Stomach smooth muscle (tissue), 2 donors: ENCODE measurements around the gene MUTYH.

Experiments
- H3K27ac ChIP-seq: one replicate; pipeline ENCODE4 v1.7.0; 2013; ENCODE audit warnings: mild to moderate bottlenecking, low read length, inconsistent platforms
- H3K27me3 ChIP-seq, 2 donors: one replicate each; pipeline ENCODE4 v1.7.0; 2013; ENCODE audit warnings: low read length in 2 of 2; ENCODE audit not compliant: insufficient read depth in 2 of 2, control insufficient read depth in 1 of 2
- H3K36me3 ChIP-seq, 2 donors: one replicate each; pipeline ENCODE4 v1.7.0; 2013; ENCODE audit warnings: low read length in 2 of 2; ENCODE audit not compliant: control insufficient read depth in 2 of 2, insufficient read depth in 2 of 2
- H3K4me1 ChIP-seq: one replicate; pipeline ENCODE4 v1.7.0; 2013; ENCODE audit warnings: low read length; ENCODE audit not compliant: control insufficient read depth, insufficient read depth
- H3K4me3 ChIP-seq, 2 donors: one replicate each; pipeline ENCODE4 v1.7.0; 2013; ENCODE audit warnings: low read length in 2 of 2
- H3K9ac ChIP-seq, 2 donors: one replicate each; pipeline ENCODE4 v1.7.0; 2013; ENCODE audit warnings: low read length in 2 of 2, mild to moderate bottlenecking in 1 of 2
- H3K9me3 ChIP-seq, 2 donors: one replicate each; pipeline ENCODE4 v1.7.0; 2013; ENCODE audit warnings: low read length in 2 of 2; ENCODE audit not compliant: control insufficient read depth in 2 of 2
- donor health status: healthy.
- donor health status: Pancreatic carcinoma.

MUTYH gene

DNA sequence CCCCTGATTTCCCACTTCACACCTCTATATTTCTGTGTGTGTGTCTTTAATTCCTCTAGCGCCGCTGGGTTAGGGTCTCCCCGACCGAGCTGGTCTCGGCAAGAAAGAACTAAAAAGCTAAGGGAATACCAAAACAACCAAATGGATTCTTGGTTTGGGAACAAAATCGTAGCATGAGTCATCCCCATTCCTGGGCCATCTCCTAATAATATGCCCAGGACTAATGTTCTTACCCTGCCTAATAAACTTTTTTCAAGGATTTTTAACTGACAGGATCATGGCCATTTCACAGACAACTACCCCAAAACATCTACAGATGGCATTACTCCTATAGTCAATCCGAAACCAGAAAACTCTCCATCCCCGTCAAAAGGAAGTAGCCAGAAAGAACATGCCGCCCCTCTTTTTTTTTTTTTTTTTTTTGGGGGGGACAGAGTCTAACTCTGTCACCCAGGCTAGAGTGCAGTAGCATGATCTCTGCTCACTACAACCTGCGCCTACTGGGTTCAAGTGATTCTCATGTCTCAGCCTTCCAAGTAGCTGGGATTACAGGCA lies 17.7 kb downstream of the MUTYH start:
- H3K27ac ChIP-seq: no peak overlapping the region
- H3K9me3 ChIP-seq: no peaks in the 10 kb centered on the region
- no peak overlapping the region for H3K9ac ChIP-seq
- peaks cover 15% of the 10 kb centered on the region for H3K4me1 ChIP-seq
- no peak overlapping the region for H3K4me3 ChIP-seq
- H3K36me3 ChIP-seq: no peaks in the 10 kb centered on the region
- peaks cover 0 to 4% of the 10 kb centered on the region in 2 donors for H3K27me3 ChIP-seq

DNA sequence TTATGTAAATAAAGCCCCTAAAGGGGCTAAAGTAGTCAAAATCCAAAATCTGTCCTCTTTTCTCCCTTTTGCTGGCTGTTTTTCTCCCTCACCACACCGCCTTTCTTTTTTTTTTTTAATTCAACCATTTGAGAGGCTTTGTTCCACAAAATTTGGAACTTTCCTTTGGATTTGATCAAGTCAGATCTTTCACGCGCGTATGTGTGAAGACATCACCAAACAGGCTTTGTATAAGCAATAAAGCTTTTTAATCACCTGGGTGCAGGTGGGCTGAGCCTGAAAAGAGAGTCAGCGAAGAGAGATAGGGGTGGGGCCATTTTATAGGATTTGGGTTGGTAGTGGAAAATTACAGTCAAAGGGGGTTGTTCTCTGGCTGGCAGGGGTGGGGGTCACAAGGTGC lies 18.8 kb downstream of the MUTYH start:
- Histone ChIP-seq H3K27ac (no peak overlapping the region), H3K9ac (no peak overlapping the region), H3K9me3 (no peaks in the 10 kb centered on the region), H3K36me3 (no peaks in the 10 kb centered on the region), H3K27me3 (no peaks in the 10 kb centered on the region), H3K4me3 (no peak overlapping the region), H3K4me1 (peaks cover 3% of the 10 kb centered on the region)

DNA sequence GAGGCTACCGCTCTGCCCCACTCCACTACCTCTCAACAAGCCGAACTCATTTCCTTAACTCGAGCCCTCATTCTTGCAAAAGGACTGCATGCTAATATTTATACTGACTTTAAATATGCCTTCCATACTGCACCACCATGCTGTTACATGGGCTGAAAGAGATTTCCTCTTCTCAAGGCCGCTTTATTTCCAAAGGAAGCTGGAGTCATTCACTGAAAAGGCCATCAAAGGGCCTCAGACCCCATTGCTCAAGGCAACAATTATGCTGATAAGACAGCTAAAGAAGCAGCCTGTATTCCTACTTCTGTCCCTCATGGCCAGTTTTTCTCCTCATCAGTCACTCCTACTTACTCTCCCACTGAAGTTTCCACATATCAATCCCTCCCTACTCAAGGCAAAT lies 20.5 kb downstream of the MUTYH start:
- no peaks in the 10 kb centered on the region for H3K9me3 ChIP-seq
- H3K27ac ChIP-seq: no peak overlapping the region
- H3K27me3 ChIP-seq: no peaks in the 10 kb centered on the region
- H3K4me3 ChIP-seq: no peak overlapping the region
- H3K36me3 ChIP-seq: no peaks in the 10 kb centered on the region
- no peaks in the 10 kb centered on the region for H3K4me1 ChIP-seq
- no peak overlapping the region for H3K9ac ChIP-seq

DNA sequence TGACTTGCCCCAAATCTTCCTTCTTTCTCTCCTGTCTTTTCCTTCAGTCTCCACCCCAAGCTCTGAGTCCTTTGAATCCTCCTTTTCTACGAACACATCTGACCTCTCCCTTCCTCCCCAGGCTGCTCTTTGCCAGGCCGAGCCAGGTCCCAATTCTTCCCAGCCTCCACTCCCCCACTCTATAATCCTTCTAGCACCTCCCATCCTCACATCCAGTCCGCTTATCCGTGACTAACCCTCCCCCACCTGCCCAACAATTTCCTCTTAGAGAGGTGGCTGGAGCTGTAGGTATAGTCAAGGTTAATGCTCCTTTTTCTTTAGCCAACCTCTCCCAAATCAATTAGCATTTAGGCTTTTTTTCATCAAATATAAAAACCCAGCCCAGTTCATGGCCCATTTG lies 23.1 kb downstream of the MUTYH start:
- H3K36me3 ChIP-seq: no peaks in the 10 kb centered on the region
- H3K4me1 ChIP-seq: no peaks in the 10 kb centered on the region
- H3K4me3 ChIP-seq: no peak overlapping the region
- no peaks in the 10 kb centered on the region for H3K27me3 ChIP-seq
- no peak overlapping the region for H3K27ac ChIP-seq
- H3K9ac ChIP-seq: no peak overlapping the region
- no peaks in the 10 kb centered on the region for H3K9me3 ChIP-seq

DNA sequence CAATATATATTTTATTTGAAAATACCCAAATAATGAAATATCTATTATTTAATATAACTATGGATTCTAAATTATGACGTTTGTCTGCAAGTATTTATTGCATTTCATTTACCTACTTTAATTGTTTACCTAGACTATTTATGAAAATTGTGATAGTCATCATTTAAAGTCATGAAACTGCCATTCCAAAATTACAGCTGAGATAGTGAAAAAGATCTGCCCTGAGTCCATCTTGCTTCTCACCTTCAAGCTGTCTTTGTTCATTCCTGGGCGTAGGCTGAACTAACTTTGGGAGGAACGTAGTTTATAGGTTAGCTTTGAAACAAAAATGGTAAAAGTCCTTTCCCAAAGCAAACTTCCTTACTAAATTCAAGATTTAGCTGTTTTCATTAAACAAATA lies 26.0 kb downstream of the MUTYH start:
- H3K9me3 ChIP-seq: no peaks in the 10 kb centered on the region
- no peak overlapping the region for H3K4me3 ChIP-seq
- no peaks in the 10 kb centered on the region for H3K4me1 ChIP-seq
- no peak overlapping the region for H3K27ac ChIP-seq
- no peaks in the 10 kb centered on the region for H3K27me3 ChIP-seq
- no peak overlapping the region for H3K9ac ChIP-seq
- H3K36me3 ChIP-seq: no peaks in the 10 kb centered on the region

DNA sequence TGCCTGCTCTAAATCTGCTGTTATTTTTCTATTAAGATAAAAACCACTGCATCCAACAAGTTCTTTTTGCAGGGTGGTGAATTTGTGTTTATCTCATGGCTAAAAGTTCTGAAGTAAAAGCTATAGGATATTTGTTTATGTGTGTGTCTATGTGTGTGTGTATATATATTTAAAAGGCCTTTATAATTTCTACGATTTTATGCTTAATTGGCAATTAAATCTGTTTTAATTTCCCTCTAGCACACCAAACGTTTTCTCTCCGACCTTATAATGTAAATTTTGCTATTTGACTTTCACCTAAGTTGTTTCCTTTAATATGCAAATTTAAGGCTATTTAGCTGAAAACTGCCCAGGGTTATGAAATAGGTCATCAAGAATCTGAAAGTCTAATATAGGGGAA lies 33.3 kb downstream of the MUTYH start:
- Histone ChIP-seq H3K27me3 (no peaks in the 10 kb centered on the region), H3K27ac (no peak overlapping the region), H3K4me3 (no peak overlapping the region), H3K9ac (no peak overlapping the region), H3K36me3 (no peaks in the 10 kb centered on the region), H3K9me3 (no peaks in the 10 kb centered on the region), H3K4me1 (peaks cover 17% of the 10 kb centered on the region)

DNA sequence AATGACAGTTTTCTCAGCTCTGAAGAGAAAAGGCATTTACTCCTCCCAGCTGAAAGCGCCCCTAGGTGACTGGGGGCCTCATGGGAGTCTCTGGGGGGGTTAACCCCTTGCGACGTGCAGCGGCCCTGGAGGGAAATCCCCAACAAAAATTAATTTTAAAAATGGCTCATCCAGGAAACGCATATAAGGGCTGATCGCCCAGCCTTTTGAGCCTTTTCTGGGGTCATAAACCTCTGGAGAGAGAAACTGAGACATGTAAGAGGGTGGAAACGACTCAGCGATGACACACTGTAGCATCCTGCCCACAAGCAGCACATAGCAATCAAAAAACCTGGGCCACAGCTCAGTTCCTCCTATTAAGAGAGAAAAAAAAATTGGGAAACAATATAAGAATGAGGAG lies 33.9 kb downstream of the MUTYH start:
- Histone ChIP-seq H3K4me1 (peaks cover 17% of the 10 kb centered on the region), H3K9me3 (no peaks in the 10 kb centered on the region), H3K36me3 (no peaks in the 10 kb centered on the region), H3K9ac (no peak overlapping the region), H3K27ac (no peak overlapping the region), H3K4me3 (no peak overlapping the region), H3K27me3 (no peaks in the 10 kb centered on the region)

DNA sequence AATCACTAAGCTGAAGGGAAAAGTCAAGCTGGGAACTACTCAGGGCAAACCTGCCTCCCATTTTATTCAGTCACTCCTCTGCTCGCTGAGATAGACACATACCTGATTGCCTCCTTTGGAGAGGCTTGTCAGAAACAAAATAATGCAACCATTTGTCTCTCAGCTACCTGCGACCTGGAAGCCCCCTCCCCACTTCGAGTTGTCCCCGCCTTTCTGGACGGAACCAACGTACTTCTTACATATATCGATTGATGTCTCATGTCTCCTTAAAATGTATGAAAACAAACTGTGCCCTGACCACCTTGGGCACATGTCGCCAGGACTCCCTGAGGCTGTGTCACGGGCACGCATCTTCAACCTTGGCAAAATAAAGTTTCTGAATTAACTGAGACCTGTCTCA lies 35.0 kb downstream of the MUTYH start:
- Histone ChIP-seq H3K27me3 (no peaks in the 10 kb centered on the region), H3K9me3 (no peaks in the 10 kb centered on the region), H3K27ac (no peak overlapping the region), H3K4me1 (peaks cover 17% of the 10 kb centered on the region), H3K36me3 (no peaks in the 10 kb centered on the region), H3K4me3 (no peak overlapping the region), H3K9ac (no peak overlapping the region)

DNA sequence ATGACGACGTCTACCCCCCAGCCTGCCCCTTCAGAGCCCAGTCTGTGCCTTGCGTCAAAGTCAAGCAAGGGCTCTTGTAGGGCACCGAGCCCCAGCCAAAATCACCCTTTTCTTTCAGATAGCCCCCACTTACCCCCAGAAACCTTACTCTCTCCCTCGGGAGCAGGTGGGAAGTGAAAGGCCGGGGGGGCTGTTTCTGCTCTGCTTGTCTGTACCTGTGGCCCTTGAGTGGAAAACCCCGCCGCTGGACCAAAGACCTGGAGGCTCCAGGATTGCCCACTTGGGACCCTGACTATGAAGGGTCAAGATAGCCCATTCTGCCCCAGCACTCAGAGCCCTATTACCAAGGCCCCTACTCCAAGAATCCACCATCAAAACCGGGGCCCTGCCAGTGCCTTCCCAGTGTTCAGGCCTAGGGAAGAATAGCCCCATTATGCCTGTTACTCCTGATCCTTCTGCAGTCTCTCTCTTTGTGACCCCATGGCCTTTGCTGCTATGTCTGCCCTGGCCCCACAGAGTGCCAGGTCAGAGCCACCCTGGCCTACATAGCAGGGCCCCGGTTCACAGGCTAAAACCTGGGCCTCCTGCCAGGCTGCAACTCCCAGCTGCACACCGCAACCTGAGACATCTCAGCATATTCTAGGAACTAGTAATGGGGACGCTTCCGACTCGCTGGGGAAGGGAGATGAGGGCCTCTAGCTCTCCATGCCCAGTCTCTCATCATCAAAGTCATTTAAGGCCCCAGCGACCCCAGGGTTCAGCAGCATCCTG lies 35.7 kb downstream of the MUTYH start:
- peaks cover 20% of the 10 kb centered on the region for H3K4me1 ChIP-seq
- H3K27me3 ChIP-seq: no peaks in the 10 kb centered on the region
- peak overlapping the region; percentile 91 to 92 for H3K9ac ChIP-seq
- H3K27ac ChIP-seq: peak overlapping the region; percentile 88
- peak overlapping the region; percentile 87 to 91 for H3K4me3 ChIP-seq
- no peaks in the 10 kb centered on the region for H3K9me3 ChIP-seq
- no peaks in the 10 kb centered on the region for H3K36me3 ChIP-seq

DNA sequence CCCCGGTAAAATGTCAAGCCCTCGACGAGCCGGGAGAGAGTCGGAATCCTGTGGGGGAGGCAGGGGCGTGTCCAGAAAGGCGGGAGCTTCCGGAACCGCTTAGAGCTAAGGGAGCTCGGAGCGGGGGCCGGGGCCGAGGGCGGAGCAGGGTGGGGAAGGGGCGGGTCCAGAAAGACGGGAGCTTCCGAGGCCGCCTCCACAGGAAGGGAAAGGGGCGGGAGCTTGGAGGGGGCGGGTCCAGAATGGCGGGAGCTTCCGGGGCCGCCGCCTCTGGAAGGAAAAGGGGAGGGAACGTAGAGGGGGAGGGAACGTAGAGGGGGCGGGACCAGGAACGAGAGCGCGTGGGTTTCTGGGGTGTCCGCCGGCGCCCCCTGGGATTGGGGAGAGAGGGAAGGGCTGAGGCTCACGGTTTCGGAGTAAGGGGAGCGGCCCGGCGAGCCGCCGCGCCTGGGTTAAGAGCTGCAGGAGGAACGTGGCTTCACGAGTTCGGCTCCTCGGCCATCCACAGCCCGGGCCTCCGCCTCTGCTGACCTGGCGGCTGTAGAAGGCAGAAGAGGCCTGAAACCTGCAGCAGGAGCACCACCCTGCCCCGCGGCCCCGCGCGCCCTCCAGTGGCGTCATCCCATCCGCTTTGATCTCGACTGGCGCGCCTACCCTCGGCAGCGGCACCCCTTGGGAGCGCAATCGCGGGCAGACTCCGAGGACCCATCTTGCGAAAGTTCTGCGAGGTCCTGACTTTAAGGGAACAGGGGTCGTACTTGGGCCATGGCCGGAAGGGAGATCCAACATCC lies 36.5 kb downstream of the MUTYH start:
- Histone ChIP-seq H3K4me3 (peak overlapping the region; percentile 87 to 91), H3K9ac (peak overlapping the region; percentile 91 to 92), H3K36me3 (no peaks in the 10 kb centered on the region), H3K9me3 (no peaks in the 10 kb centered on the region), H3K27ac (peak overlapping the region; percentile 88), H3K27me3 (no peaks in the 10 kb centered on the region), H3K4me1 (peaks cover 20% of the 10 kb centered on the region)
